Measurements from ENCODE around the gene CDC14A. TPM values are rescaled to one million over a fixed set of nuclear protein-coding genes. Genes with fewer than 3 reads are reported as not detected.

Gene CDC14A
- polyA plus RNA-seq, 1 of the 3 experiments (the other 2 are of a cell fraction): 2.2 TPM

DNA sequence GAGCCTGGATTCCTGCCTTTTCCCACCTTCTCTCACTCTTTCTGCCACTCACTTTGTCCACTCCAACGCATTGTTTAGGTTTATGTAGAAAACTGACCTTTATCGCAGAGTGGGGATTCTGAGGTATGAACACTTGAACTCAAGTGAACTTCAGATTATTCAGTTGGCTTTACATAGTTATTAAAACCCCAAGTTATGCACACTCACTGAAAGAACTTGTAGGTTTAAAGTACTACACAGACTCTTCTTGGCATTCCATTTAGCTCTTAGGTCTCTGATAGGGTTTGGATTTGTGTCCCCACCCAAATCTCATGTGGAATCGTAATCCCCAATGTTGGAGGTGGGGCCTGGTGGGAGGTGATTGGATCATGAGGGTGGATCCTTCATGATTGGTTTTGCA lies 46.4 kb upstream of the CDC14A start:
- DNase-seq: no peak
- Histone ChIP-seq H3K4me3 (ENCODE audit: low read depth in 2 of 2, low read length in 1 of 2) (no peak overlapping the region), H3K9ac (no peak overlapping the region), H3K4me1 (ENCODE audit: control insufficient read depth in 1 of 2, insufficient read depth in 2 of 2, low read depth in 1 of 2, low read length in 1 of 2) (no peaks in the 10 kb centered on the region), H4K20me1 (ENCODE audit: insufficient read depth) (no peaks in the 10 kb centered on the region), H3K4me2 (no peak overlapping the region), H2AFZ (ENCODE audit: low read depth) (no peak overlapping the region), H3K79me2 (ENCODE audit: insufficient read depth) (no peaks in the 10 kb centered on the region), H3F3A (replicated peaks; ENCODE audit: insufficient read depth) (no peaks in the 10 kb centered on the region), H3K9me2 (no peaks in the 10 kb centered on the region), H3K27me3 (ENCODE audit: insufficient read depth) (no peaks in the 10 kb centered on the region), H3K27ac (ENCODE audit: low read depth in 2 of 2, low read length in 1 of 2) (no peak overlapping the region), H3K9me3 (no peaks in the 10 kb centered on the region), H3K36me3 (replicated peaks in 1 of 2; ENCODE audit: control insufficient read depth in 1 of 2, insufficient read depth in 2 of 2, low read length in 1 of 2) (no peaks in the 10 kb centered on the region)
- ChIA-PET CTCF (no interaction called here), POLR2A (no interaction called here)
- 73% methylated on average over 3 of the region's 3 CpGs for WGBS (ENCODE audit: low lambda C conversion rate)
- TF ChIP-seq TEAD4 (IDR thresholded peaks at IDR 0.05; ENCODE audit: borderline replicate concordance, insufficient read depth) (no peak), POLR2AphosphoS5 (IDR thresholded peaks at IDR 0.05; ENCODE audit: low read depth, low read length) (no peak), RXRA (IDR thresholded peaks at IDR 0.05; ENCODE audit: borderline replicate concordance, low read depth) (no peak), EP300 (IDR thresholded peaks at IDR 0.05; ENCODE audit: borderline replicate concordance in 1 of 2, low read depth in 1 of 2, low read length in 1 of 2) (no peak), TAF1 (IDR thresholded peaks at IDR 0.05; ENCODE audit: borderline replicate concordance, low read depth, low read length) (no peak), YY1 (IDR thresholded peaks at IDR 0.05; ENCODE audit: low read depth) (no peak), TCF12 (IDR thresholded peaks at IDR 0.05) (no peak), SMC3 (IDR thresholded peaks at IDR 0.05; ENCODE audit: low read depth, low read length) (no peak), CHD2 (IDR thresholded peaks at IDR 0.05; ENCODE audit: low read length, partially characterized antibody) (no peak), MXI1 (IDR thresholded peaks at IDR 0.05; ENCODE audit: low read depth, low read length) (no peak)
- TF ChIP-seq, protein P1, sequence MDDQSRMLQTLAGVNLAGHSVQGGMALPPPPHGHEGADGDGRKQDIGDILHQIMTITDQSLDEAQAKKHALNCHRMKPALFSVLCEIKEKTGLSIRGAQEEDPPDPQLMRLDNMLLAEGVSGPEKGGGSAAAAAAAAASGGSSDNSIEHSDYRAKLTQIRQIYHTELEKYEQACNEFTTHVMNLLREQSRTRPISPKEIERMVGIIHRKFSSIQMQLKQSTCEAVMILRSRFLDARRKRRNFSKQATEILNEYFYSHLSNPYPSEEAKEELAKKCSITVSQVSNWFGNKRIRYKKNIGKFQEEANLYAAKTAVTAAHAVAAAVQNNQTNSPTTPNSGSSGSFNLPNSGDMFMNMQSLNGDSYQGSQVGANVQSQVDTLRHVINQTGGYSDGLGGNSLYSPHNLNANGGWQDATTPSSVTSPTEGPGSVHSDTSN (IDR thresholded peaks at IDR 0.05): no peak
- TF ChIP-seq, protein P2, sequence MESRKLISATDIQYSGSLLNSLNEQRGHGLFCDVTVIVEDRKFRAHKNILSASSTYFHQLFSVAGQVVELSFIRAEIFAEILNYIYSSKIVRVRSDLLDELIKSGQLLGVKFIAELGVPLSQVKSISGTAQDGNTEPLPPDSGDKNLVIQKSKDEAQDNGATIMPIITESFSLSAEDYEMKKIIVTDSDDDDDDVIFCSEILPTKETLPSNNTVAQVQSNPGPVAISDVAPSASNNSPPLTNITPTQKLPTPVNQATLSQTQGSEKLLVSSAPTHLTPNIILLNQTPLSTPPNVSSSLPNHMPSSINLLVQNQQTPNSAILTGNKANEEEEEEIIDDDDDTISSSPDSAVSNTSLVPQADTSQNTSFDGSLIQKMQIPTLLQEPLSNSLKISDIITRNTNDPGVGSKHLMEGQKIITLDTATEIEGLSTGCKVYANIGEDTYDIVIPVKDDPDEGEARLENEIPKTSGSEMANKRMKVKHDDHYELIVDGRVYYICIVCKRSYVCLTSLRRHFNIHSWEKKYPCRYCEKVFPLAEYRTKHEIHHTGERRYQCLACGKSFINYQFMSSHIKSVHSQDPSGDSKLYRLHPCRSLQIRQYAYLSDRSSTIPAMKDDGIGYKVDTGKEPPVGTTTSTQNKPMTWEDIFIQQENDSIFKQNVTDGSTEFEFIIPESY (IDR thresholded peaks at IDR 0.05; ENCODE audit: borderline replicate concordance, low read depth): no peak
- TF ChIP-seq, protein P3, sequence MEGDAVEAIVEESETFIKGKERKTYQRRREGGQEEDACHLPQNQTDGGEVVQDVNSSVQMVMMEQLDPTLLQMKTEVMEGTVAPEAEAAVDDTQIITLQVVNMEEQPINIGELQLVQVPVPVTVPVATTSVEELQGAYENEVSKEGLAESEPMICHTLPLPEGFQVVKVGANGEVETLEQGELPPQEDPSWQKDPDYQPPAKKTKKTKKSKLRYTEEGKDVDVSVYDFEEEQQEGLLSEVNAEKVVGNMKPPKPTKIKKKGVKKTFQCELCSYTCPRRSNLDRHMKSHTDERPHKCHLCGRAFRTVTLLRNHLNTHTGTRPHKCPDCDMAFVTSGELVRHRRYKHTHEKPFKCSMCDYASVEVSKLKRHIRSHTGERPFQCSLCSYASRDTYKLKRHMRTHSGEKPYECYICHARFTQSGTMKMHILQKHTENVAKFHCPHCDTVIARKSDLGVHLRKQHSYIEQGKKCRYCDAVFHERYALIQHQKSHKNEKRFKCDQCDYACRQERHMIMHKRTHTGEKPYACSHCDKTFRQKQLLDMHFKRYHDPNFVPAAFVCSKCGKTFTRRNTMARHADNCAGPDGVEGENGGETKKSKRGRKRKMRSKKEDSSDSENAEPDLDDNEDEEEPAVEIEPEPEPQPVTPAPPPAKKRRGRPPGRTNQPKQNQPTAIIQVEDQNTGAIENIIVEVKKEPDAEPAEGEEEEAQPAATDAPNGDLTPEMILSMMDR (IDR thresholded peaks at IDR 0.05): no peak

DNA sequence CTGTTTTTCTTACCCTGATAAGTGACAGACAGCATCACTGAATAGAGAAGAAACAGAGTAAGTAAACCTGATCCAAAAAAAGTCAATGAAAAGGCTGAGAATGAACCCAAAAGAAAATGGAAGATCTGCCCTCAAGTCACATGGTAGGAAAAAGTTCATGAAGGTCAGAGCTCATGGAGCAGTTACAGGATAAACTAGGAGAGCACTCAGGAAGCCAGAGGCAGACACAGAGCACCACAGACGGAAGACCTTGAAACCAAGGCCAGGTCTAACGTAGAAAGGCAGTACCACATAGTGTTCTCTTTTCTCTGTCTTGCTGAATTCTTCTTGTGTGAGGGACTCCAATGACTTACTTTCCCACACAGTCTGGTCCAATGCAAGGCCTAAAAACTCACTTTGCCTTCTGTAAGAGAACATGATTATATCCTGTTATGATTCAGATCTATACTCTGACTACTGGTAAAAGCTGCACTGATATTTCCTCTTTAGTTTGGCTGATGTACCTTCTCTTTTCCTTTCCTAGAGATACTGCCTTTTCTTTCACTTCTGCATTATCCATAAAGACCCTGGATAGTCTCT lies 45.5 kb upstream of the CDC14A start:
- Histone ChIP-seq H3K36me3 (replicated peaks in 1 of 2; ENCODE audit: control insufficient read depth in 1 of 2, insufficient read depth in 2 of 2, low read length in 1 of 2) (no peaks in the 10 kb centered on the region), H3F3A (replicated peaks; ENCODE audit: insufficient read depth) (no peaks in the 10 kb centered on the region), H3K4me1 (ENCODE audit: control insufficient read depth in 1 of 2, insufficient read depth in 2 of 2, low read depth in 1 of 2, low read length in 1 of 2) (no peaks in the 10 kb centered on the region), H3K4me2 (no peak overlapping the region), H3K27ac (ENCODE audit: low read depth in 2 of 2, low read length in 1 of 2) (no peak overlapping the region), H3K79me2 (ENCODE audit: insufficient read depth) (no peaks in the 10 kb centered on the region), H3K9ac (no peak overlapping the region), H3K27me3 (ENCODE audit: insufficient read depth) (no peaks in the 10 kb centered on the region), H2AFZ (ENCODE audit: low read depth) (no peak overlapping the region), H3K4me3 (ENCODE audit: low read depth in 2 of 2, low read length in 1 of 2) (no peak overlapping the region), H4K20me1 (ENCODE audit: insufficient read depth) (no peaks in the 10 kb centered on the region), H3K9me3 (no peaks in the 10 kb centered on the region), H3K9me2 (no peaks in the 10 kb centered on the region)
- POLR2A ChIA-PET: no interaction called here
- whole genome bisulfite sequencing (ENCODE audit: low lambda C conversion rate): 78% methylated on average over 2 of the region's 2 CpGs
- DNase-seq: no peak
- CTCF ChIA-PET: no interaction called here
- TF ChIP-seq CHD2 (IDR thresholded peaks at IDR 0.05; ENCODE audit: low read length, partially characterized antibody): no peak
- TF ChIP-seq GABPA (IDR thresholded peaks at IDR 0.05; ENCODE audit: low read depth): no peak
- no peak for TF ChIP-seq TCF12 (IDR thresholded peaks at IDR 0.05)
- no peak for TF ChIP-seq RCOR1 (IDR thresholded peaks at IDR 0.05; ENCODE audit: low read length)
- TF ChIP-seq, protein P4, sequence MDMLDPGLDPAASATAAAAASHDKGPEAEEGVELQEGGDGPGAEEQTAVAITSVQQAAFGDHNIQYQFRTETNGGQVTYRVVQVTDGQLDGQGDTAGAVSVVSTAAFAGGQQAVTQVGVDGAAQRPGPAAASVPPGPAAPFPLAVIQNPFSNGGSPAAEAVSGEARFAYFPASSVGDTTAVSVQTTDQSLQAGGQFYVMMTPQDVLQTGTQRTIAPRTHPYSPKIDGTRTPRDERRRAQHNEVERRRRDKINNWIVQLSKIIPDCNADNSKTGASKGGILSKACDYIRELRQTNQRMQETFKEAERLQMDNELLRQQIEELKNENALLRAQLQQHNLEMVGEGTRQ (IDR thresholded peaks at IDR 0.05; ENCODE audit: borderline replicate concordance, low read depth, low read length): no peak
- TF ChIP-seq GATA2 (CRISPR knock-in tag; IDR thresholded peaks at IDR 0.05): no peak
- TF ChIP-seq, protein P3 (IDR thresholded peaks at IDR 0.05): no peak
- TF ChIP-seq RFX5 (IDR thresholded peaks at IDR 0.05; ENCODE audit: low read length): no peak
- TF ChIP-seq TAF1 (IDR thresholded peaks at IDR 0.05; ENCODE audit: borderline replicate concordance, low read depth, low read length): no peak
- TF ChIP-seq NFIC (IDR thresholded peaks at IDR 0.05; ENCODE audit: borderline replicate concordance): no peak
- no peak for TF ChIP-seq FOSL2 (IDR thresholded peaks at IDR 0.05; ENCODE audit: borderline replicate concordance, low read depth)
- no peak for TF ChIP-seq POLR2AphosphoS5 (IDR thresholded peaks at IDR 0.05; ENCODE audit: low read depth, low read length)

Measured in SK-N-SH (cell line).